HG03280 (cell line): ENCODE data around the gene KCNK10.

ENCODE experiments used
- ATAC-seq: cut with Tn5 transposase; IDR thresholded peaks from one replicate; pipeline ENCODE4 v1.9.1; 2021; ENCODE audit warnings: mild to moderate bottlenecking, moderate library complexity; ENCODE audit not compliant: unreplicated experiment

The KCNK10 gene

DNA sequence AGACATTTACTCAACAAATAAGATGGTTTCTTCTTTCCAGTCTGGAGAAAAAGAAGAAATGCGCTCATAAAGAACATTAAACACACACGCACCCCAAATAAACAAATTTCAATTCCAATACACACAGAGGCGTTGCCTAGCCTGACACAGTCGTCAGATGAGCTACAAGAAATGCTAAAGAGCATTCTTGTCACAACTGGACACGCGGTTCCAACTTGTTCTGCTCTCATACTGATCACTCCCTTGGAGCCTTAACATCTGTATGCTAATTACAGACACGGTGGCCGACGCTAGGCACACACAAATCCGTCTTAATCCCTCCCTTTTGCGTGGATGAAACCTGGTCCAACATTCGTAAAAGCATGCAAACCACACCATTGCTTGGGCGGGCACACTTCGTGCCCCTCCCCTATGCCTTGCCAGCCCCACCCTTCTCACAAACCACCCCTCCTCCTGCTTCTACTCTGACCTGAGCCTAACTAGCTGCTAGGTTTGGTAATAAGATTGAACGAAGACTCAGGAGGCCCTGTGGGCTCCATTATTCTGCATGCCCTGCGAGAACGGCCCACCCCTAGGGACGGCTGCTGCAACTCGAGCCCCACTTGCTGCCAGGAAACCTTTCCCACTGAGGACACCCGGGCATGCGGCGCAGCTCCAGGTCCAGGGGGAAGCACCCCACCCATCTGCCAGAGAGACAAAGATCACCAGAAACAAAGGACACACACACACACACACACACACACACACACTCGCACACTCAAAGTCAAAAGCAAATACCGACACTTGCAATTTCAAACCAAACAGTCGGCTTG lies 1.2 kb downstream of the KCNK10 start:
- no peak for ATAC-seq

DNA sequence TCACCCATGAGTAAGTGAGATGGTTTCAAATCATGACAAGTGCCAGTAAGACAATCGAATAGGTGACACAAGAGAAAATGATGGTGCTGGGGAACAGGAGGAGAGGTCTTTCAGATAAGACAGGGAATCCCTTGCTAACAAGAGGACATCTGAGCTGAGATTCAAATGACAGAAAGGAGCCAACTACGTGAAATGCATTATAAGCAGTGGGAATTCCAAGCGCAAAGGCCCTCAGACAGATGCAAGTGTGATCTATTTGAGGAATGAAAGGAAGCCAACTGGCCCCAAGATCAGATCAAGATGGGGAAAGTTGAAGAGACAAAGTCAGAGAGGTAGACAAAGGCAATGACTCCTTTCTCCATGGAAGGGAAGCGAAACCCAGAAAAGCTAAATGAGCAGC lies 4.7 kb downstream of the KCNK10 start:
- no peak for ATAC-seq

DNA sequence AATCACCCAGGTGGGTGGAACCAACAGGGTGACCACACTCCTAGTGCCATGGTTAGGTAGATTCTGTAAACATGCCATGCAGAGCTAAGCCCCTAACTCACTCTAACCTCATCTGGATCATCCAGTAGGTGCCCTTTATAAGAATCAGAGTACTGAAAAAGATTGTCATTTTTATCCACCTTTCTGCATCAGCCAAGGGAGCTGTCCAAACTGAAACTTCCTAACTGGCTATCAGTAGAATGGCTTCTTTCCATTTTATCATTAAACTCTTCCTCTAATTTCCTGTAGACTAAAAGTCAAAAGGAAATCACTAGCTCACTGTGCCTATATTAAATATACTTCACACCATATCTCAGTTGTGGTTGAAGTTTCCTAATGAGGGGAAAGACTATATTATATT lies 6.5 kb downstream of the KCNK10 start:
- ATAC-seq = no peak

DNA sequence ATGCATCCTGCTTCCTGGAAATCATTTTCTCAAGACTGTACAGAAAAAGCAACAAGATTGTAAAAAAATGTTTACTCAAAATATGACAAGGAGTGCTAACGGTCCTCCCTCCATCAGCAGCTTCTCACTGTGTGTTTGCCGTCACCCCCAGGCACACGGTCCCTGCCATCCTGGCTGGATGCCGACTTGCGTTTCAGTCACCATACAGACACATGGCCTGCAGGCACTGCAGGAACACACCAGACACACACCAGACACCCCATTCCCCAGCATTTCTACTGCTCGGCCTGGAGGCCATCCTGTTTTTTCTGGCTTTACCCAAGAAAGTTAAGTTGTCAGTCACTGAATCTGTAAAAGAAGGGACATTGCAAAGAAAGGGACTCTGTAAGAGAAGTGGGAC lies 10.8 kb downstream of the KCNK10 start:
- no peak for ATAC-seq

DNA sequence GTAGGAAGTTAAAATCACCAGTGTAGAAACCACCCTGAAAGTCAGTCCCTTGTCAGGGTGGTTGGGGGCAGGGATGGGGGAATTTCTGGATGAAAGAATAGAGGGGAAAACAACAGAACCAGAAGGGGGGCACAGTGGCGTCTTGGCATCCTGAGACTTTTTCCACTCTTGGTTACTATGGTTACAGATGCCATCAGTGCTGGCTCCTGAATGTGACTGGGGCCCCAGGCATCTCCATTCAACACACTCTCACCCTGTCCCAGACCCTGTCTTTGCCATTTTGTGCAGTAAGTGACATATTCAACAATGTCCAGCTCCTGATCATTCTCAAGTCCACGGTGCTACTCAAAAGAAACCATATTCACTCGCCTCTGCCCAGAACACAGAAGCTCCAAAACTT lies 11.3 kb downstream of the KCNK10 start:
- ATAC-seq = no peak

DNA sequence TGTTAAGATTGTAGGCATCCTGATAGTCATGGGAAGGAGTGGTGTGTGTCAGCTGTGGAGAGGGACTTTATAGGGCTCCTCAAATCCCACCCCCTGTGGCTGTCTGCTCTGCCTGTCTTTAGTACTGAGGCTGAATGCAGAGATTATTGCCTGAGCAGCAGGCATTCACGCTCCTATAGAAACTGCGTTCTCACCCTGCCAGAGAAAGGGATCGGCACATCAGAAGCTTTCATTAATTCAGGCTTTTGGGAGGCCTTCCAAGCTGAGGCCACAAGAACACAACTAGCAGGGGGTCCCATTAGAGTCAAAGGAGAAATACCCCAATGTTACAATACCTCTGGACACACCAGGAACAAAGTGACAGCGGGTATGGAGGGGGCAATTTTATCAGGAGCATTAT lies 12.6 kb downstream of the KCNK10 start:
- no peak for ATAC-seq

DNA sequence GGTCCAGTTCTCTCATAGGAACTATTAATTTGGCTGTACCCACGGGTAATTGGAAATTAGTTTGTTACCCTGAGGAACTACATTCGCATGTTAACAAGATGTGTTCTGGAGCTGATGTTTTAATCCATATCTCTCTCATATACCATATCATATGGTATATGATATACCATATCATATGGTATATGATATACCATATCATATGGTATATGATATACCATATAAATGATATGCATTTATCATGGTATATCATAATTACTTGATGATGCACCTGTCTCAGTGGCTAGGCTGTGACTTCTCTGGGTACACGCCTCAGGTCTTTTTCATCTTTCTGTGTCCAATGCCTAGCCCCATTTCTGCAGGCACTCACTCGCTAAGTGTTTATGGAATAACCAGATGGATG lies 13.0 kb downstream of the KCNK10 start:
- no peak for ATAC-seq

DNA sequence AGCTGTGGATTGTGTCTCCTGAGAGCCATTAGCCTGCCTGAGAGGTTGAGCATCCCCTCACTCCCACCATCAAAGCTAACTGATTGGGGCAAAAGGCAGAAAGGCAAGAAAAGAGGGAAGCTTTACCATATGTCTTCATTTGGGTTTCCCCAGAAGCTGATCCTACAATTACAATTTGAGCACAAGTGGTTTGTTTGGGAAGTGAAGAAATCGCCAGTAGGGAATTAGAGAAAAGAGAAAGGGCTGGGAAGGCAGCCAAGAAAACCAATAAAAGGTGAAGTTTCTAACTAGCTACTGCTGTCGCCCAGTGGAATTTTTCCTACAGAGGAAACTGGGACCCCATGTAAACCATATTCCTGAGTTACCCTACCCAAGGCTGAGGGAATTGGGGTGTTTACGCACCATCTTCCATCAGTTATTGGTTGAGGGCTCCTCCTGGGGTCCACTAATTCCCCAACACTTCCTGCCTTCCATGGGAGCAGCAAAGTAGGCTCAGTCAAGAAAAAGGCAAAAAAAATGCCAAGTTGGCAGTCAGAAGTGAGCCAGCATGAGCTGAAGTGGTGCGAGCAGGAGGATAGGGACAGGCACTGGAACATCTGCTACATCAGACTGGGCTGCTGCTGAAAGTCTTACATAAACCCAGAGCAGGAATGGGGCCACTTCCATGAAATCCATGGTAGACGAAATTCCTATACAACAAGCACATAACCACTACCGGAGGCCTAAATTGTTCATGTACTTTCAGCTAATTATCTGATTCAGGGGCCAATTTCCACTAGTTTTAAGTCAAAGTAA lies 17.3 kb downstream of the KCNK10 start:
- no peak for ATAC-seq

DNA sequence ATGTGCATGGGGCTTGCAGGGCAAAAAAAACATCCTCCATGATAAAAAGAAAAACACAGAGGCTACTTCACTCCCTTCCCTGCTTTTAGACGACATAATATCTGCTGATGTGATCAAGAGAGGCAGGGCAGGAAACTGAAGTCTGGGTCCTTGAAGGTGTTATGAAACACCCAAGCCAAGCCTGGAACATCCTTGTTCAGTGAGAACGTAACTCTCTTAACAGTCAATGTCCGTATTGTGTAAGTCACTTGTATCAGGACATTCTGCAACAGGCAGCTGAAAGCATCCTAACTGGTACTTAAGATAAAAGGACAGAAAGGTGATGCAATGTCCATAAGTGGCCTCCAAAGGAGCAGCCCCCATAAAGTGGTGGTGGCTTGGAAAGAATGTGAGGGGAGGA lies 20.0 kb downstream of the KCNK10 start:
- ATAC-seq = no peak

DNA sequence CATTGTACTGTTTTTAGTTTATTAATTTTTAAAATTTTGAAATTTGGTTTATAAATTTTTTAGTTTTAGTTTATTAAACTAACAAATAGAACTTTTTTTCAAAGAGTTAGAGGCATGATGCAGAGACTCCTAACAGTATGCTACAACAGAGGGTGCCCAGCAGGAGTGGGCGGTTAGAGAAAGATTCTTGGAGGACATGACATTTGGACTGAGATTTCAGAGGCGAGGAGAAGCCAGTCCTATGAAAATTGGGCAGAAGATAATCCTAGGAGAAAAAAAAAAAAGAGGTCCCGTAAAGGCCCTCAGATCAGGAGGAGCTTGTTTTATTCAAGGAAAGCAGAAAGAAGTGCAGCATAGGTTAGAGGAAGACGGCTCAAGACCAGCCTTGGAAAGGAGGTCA lies 21.7 kb downstream of the KCNK10 start:
- ATAC-seq = no peak

DNA sequence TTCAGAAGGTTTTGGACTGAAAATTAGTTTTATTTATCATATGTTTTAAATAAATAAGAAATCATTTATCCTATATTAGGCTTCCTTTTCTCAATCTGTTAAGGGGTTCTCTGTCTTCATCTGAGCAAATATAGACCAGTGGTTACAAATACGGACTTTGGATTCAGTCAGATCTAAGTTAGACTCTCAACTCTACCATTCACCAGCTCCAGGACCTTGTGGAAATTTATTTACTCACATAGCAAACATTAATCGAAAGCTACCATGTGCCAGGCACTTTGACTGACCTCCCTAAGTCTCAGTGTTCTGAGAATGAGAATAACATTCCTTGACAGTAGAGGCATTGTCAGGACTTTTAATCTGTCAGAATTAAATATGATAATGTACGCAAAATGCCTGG lies 22.3 kb downstream of the KCNK10 start:
- no peak for ATAC-seq

DNA sequence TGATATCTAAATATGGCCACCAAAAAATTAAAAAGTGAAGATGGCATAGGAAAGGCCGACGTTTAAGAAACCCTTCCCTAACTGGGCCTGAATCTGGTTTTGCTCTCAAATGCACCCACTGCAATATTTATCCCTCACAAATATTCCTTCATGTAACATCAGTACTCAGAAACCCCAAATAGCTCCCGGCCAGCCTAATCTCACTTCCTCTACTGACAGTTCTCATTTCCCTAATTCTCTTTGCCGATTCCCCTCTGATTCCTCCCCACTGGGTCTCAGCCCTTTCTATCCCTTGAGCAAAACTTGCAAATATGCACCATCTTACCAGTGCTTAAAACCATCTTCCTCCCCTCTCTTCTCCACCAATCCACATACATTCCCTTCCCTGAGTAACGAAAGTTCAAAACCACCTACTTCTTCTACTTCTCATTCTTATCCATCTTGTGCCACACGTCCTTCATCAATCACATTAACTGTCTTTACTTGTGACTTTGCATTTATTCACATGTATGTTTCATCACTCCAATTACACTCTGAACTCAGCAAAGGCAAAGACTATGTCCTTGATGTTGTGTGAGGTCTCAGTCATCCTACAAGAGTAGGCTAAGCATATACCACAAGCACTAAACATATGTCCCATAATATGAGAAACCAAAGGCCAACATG lies 23.1 kb downstream of the KCNK10 start:
- no peak for ATAC-seq

DNA sequence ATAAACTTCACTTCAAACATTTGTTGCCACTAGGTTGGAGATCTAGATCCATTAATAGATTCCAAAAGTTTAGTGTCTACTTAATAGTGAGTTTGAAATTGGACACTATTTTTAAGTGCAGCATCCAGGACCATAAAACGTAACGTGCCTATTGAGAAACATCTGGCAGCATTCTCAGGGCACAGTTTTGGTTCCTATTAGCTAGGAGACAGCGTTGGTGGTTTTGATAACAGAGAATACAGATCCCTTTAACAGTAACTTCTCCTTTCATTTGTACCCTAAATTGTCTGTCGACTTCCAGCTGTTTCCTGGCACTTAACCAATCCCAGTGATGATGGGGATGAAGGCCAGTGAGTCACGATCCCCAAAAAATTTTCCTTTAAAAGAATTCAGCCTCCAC lies 25.8 kb downstream of the KCNK10 start:
- ATAC-seq = no peak

DNA sequence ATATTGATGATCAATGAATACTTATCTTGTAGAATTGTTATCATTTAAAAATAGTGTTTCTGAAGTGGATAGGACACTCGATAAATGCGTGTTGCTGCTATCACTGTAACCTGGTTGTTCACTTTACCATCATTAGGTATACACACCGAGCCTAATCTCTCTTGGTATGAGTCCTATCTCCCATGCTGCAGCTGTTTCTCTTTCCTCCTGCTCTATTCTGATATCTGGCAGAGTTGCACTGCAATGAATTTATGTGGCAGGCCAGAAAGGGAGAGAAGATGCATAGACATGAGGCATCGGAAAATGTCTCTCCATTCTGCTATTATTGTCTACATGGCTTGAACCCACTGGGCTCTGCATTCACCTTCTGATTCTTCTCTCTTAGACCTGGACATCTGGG lies 26.7 kb downstream of the KCNK10 start:
- no peak for ATAC-seq

DNA sequence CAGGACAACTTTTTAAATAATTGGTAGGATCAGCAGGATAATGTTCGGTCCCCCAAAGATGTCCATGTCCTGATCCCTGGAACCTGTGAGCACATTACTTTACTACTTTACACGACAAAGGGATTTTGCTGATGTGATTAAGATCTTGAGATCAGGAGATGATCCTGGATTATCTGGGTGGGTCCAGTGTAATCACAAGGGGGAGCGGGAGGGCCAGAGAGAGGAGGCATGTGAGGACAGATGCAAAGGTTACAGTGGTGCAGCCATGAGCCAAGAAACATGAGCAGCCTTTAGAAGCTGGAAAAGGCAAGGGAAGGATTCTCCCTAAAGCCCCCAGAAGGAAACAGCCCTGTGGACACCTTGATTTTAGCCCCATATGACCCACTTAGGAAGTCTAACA lies 33.1 kb downstream of the KCNK10 start:
- ATAC-seq = no peak

DNA sequence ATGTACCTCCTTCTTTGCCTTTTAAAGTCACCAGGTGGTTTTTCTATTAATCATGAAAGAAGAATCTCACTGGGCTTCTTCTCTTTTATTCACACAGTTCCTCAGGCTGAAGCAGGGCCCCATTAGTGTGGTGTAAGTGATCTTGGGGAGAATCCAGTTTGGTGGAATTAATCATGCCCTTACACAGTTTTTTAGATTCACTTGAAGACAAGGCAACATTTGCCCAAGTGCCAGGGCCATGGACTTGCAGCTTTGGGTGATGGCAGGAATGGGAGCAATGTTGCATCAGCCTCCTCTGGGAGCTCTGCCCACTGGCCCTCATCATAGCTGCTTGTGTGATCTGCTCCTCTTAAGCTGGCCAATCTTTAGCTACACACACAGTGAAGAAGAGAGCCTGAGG lies 33.8 kb downstream of the KCNK10 start:
- ATAC-seq = no peak

DNA sequence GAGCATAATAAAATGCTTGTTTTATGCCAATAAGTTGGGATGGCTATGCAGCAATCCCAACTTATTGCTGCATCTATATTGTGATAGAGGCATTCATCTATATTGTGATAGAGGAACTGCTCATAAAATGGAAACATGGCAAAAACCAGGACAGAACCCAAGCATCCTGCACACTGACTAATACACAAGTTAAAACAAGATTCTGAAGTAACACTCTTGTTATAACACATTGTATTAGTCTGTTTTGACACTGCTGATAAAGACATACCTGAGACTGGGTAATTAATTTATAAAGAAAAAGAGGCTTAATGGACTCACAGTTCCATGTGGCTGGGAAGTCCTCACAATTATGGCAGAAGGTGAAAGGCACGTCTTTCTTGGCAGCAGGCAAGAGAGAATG lies 36.8 kb downstream of the KCNK10 start:
- ATAC-seq = no peak

DNA sequence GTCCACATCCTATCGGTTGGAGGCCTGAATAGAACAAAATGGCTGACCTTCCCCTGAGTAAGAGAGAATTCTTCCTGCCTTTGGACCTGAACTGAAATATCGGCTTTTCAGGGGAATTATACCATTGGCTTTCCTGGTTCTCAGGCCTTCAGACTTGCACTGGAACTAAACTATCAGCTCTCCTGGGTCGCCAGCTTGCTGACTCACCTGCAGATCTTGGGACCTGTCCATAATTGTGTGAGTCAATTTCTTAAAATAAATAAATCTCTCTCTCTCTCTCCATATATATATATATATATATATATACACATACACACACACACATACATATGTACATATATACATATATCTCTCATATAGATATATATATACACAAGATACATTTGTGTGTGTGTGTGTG lies 41.6 kb downstream of the KCNK10 start:
- ATAC-seq = no peak

DNA sequence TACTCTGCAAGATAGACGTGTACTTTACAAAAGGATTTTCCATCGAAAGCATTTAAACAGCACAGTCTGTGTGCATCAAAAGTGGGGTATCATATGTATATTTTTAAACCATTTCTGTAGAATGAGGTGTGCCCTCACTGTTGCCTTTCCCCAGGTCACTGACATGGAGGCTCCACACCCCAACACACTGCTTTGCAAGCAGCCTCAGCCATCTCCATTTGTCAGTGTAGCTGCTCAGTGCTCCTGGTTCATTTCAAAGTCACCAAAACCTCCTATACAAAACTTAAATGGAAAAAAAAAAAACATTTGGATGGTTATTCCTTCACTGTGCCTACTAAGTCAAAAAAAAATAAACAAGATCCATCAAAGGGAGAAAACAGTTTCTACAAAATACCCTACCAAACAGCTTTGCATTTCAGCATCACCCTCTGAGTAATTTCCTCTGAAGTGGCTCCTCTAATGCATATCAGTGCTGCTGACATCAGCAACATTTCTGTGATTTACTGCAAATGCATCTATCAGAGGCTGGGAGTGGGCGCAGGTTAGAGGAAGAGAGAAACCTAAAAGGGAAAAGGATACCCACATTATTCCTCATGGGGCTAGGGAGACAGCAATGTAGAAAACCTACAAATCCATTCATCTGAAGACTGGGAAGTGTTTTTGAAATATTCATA lies 46.0 kb downstream of the KCNK10 start:
- ATAC-seq = no peak

DNA sequence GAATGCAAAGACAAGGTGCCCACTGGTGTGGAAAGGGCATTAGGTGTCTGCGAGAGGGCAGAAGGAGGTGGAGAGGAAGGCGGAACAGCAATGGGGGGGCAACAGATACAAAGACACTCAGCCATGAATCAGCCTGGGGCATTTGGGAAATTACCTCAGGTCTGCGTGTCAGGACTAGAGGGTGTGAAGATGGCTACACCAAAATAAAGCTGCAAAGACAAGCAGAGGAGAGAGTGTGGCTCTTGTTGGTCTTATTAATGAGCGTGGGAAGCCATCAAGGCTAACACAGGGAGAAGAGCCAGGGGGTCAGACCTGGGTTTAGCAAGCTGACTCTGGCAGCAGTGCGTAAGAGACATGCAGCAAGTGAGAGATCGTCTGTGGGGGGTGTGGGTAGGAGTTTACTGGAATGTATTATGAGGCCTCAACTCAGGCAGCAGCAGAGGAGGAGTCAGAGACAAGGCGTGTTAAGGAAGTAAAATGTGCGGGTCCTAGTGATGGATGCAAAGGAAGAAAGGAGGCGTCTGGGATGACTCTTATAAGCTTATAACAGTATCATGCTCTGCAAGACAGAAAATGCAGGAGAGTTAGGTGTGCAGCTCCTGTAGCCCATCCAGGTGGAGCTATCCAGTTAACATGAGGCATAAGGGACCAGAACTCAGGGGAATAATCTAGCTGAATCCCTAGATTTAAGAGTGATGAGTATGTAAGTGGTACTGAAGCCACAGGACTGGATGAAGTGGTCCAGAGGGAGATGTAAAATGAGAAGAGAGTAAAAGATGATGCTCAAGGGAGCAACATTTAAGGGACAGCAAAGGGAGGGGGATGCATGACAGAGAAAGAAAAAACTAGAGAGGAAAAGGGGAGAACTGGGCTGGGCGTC lies 50.4 kb downstream of the KCNK10 start:
- ATAC-seq = no peak
